Hepatocyte (in vitro differentiated cells): ENCODE results near the gene PPCDC.

Source experiments
- EZH2 ChIP-seq: fragments of 200-600 bp; sonication (generic); IDR thresholded peaks from 2 replicates; pipeline ENCODE4 v1.6.1; 2016; ENCODE audit warnings: antibody characterized with exemption, mild to moderate bottlenecking, borderline replicate concordance
- TF ChIP-seq, protein P1 (sequence below): fragments of 200-600 bp; sonication (generic); IDR thresholded peaks from 2 replicates; pipeline ENCODE4 v1.5.1; 2016; ENCODE audit warnings: antibody characterized with exemption, mild to moderate bottlenecking; ENCODE audit not compliant: poor library complexity

GRCh38 chr15:75050283-75050682 is 26.9 kb downstream of the PPCDC start:
- TF ChIP-seq, protein P1, sequence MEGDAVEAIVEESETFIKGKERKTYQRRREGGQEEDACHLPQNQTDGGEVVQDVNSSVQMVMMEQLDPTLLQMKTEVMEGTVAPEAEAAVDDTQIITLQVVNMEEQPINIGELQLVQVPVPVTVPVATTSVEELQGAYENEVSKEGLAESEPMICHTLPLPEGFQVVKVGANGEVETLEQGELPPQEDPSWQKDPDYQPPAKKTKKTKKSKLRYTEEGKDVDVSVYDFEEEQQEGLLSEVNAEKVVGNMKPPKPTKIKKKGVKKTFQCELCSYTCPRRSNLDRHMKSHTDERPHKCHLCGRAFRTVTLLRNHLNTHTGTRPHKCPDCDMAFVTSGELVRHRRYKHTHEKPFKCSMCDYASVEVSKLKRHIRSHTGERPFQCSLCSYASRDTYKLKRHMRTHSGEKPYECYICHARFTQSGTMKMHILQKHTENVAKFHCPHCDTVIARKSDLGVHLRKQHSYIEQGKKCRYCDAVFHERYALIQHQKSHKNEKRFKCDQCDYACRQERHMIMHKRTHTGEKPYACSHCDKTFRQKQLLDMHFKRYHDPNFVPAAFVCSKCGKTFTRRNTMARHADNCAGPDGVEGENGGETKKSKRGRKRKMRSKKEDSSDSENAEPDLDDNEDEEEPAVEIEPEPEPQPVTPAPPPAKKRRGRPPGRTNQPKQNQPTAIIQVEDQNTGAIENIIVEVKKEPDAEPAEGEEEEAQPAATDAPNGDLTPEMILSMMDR = no peak
- TF ChIP-seq EZH2 = no peak
